Stimulated activated naive CD8-positive, alpha-beta T cell treated with anti-CD3 and anti-CD28 coated beads, Interleukin-15, Interleukin-2, amounts not matched to agents 100 U/mL and 50 U/mL, for 24 hours (primary cell): ENCODE data around the gene PCNP.
"Not testable (repeated sequence)": the region's sequence is repeated elsewhere in the genome, so short reads cannot be mapped to it uniquely, and the experiment has no call there.

Source experiments
- ATAC-seq: fragments of 150-1000 bp; cut with Tn5 transposase; one replicate; pipeline ENCODE4 v1.10.0; 2021
- DNase-seq: peaks from one replicate; pipeline ENCODE4 v3.0.0; 2021

Gene PCNP

GRCh38 chr3:101633186-101633585 lies 59.2 kb downstream of the PCNP start:
- no peak for DNase-seq
- no peak for ATAC-seq

- DNase-seq, result no peak
Measured at GRCh38 chr3:101634591-101635196, 60.7 kb downstream of the PCNP start.

GRCh38 chr3:101635345-101635744 lies 61.4 kb downstream of the PCNP start:
- DNase-seq (no peak), ATAC-seq (no peak)

More at GRCh38 chr3:101634591-101635196, 60.7 kb downstream of the PCNP start:
- ATAC-seq, result no peak

- peak; percentile 88 for ATAC-seq
- DNase-seq, result peak; percentile 81
Measured at GRCh38 chr3:101635954-101636798, 62.2 kb downstream of the PCNP start.

GRCh38 chr3:101637451-101637850 lies 63.5 kb downstream of the PCNP start:
- DNase-seq, result no peak
- ATAC-seq, result no peak

- DNase-seq, result no peak
- ATAC-seq, result no peak
Measured at GRCh38 chr3:101638261-101638745, 64.3 kb downstream of the PCNP start.

GRCh38 chr3:101639280-101639963 lies 65.4 kb downstream of the PCNP start:
- ATAC-seq (no peak), DNase-seq (no peak)

GRCh38 chr3:101640256-101640655 lies 66.3 kb downstream of the PCNP start:
- no peak for ATAC-seq
- DNase-seq, result no peak

- ATAC-seq, DNase-seq: not testable (repeated sequence)
Measured at GRCh38 chr3:101641397-101642115, 67.6 kb downstream of the PCNP start.

GRCh38 chr3:101642441-101642840 lies 68.5 kb downstream of the PCNP start:
- no peak for DNase-seq
- ATAC-seq, result no peak

- no peak for ATAC-seq
- DNase-seq, result no peak
Measured at GRCh38 chr3:101643009-101643844, 69.2 kb downstream of the PCNP start.
